ENCODE results near the gene SLC35E2B.
"Not testable (repeated sequence)": the region's sequence is repeated elsewhere in the genome, so short reads cannot be mapped to it uniquely, and the experiment has no call there.

Gene SLC35E2B

DNA sequence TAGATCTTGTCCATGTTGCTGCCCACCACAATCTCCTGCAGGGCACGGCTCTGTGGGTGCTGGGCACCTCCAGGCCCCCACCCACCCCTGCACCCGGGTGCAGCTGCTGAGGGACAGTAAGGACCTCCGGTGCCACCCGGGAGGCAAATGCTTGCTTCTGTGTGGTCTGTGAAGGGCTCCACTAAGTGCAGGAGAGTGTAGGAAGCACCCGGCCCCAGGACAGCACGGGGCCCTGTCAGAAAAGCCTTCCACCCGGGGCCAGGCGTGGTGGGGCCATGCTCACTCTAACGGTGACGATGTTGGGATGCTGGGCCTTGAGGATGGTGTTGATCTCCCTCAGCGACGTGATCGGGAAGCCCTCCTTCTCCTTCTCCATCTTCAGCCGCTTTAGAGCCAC, 55.1 kb downstream of the SLC35E2B start:
- DNase-seq: not testable (repeated sequence)

DNA sequence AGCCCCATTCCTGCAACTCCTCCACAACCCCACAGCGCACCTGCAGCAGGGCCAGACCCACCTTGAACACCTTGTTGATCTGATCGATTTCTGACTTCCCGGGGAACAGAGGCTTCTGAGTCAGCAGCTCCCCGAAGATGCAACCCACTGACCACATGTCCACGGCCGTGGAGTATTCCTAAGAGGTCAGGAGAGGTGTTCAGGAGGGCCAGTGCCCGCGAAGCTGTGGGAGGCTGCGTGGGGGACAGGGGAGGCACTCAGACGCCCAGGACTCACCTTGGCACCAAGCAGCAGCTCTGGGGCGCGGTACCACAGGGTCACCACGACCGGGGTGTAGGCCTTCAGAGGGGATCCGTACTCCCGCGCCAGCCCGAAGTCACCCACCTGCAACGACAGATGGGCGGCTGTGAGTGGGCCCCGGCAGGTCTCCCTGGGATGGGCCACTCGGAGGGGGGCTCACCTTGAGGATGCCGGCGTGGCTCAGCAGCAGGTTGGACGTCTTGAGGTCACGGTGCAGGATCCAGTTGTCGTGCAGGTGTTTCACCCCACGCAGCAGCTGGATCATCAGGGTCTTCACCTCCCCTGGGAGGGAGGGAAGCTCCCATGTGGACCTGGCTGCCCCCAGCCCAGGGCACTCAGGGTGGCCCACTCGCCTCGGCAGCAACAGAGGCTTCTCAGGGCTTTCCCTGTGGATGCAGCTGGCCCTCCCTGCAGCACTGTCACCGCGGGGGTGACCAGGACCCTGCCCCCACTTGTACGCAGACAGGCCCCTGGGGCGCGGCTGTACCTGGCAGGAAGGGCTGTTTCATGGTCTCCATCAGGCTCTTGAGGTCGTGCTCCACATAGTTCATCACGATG, 55.7 kb downstream of the SLC35E2B start:
- DNase-seq: not testable (repeated sequence)

DNA sequence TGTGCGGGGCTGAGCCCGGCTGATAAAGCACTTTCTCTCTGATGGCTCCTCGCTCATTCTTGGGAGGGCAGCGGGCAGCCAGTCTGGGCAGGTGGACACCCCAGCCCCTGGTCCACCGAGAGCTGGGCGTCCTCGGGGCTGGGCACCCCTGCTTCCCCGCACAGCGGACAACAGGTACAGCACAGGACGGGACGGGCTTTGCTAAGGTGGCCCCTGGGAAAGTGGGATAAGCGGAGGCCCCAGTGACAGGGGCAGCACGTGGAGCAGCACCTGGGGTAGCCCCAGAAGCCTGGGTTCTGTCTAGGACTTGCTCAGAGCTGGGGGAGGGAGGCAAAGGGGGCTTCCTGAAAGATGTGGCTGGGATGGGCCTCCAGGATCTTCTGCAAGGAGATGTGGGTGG, 58.0 kb downstream of the SLC35E2B start:
- not testable (repeated sequence) for DNase-seq

DNA sequence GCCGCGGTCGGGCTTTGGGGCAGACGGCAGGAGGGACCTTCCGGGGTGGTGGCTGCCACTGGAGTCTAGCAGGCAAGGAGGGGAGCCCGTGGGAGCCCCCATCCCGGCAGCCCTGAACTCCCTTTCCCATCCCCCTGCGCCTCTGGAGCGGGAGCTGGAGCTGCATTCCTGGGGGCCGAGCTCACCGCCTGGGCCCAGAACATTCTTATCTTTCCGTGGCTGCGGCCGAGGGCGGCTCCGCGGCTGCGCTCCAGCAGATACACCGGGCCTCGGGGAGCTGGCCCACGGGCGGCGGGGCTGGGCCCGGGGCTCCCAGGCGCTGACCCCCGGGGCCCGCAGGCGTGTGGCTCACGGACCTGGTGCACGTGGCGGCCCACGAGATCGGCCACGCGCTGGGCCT, 59.2 kb downstream of the SLC35E2B start:
- DNase-seq: not testable (repeated sequence)

DNA sequence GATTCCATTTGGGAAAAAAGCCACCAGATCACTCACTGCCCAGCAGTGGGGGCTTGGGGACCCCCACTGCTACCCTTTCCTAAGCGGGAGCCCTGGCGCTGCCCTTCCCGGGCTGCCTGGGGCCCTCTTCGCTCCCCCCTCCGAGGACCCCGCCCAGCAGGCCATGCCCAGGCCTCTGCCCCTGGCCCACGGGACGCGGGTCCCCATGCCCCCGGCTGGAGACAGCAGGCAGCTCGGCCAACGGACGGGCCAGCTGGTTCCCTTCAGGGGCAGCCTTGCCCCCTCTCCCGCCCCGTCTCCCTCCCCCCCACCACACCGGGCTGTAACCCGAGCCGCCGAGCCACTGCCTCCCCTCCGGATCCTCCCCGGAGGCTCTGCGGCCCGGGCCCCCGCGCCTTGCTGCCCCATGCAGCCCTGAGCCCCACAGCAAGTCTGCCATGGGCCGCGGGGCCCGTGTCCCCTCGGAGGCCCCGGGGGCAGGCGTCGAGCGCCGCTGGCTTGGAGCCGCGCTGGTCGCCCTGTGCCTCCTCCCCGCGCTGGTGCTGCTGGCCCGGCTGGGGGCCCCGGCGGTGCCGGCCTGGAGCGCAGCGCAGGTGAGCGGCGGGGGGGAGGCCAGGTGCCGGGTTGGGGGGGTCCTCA, 60.7 kb downstream of the SLC35E2B start, which contains the start of gene MMP23B:
Gene MMP23B, plus strand, starts transcription at position 392 of the 639 bp plus-strand sequence. Its CDS starts 46 bp downstream, at position 438.
- no peak for DNase-seq

DNA sequence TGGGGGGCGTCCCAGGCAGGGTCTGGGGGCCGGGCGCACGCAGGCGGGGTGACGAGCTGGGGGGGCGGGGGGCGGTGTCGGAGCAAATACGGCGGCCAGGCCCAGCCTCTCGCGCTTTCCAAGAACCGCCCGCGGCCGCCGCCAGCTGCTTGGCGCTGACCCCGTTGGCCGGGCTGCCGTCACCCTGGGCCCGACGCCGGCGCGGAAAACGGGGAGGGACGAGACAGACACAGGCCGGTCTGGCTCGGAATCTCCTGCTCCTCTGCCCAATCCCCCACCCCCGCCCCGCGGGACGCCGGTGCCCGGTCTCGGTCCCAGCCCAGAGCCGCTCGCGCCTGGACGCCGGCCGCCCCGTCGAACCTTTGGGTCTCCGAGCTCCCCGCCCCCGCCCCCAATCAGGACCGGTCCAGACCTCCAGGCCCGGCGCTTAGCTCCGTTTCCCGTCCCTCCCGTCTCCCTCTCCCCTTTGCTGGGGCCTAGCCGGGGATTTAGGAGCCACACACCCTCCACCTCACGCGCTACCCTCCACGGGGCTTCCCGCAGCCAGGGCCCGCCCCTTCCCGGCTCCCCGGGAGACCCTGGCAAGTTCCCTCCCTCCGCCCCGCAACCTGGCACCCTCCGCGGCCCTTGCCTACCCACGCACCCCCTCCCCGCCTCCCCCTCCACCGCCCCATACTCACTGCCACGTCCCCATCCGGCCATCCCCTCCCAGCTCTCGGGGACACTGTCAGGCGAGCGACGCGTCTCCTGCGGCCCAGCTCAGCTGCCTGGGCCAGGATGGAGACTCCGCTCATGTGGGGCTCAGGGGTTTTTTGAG, 61.4 kb downstream of the SLC35E2B start:
- no peak for DNase-seq

DNA sequence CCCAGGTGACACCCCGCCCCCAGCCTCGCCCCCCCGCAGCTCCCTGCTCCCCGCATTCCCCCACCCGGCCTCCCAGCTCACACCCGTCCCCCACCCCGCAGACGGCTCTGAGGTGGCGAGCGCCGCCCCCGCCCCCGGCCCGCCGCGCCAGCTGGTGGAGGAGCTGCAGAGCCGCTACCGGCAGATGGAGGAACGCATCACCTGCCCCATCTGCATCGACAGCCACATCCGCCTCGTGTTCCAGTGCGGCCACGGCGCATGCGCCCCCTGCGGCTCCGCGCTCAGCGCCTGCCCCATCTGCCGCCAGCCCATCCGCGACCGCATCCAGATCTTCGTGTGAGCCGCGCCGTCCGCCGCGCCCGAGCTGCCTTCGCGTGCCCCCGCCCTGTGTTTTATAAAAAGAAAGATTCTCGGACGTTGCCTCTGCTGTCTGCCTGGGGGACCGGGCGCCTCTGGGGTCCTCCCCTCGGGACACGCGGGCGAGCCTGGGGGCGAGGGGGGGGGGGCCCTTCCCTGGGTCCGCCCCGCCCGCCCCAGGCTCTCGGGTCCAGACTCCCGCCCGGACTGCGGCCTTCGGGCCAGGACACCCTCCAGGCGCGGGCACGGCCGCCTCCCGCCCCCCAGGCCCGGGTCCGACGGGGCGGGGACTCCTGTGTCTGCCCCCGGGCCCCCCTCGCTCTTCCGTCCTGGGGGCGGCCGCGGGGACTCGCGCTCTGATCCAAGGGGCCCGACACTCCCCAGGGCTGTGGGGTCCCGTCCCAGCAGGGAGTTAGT, 62.2 kb downstream of the SLC35E2B start:
- peak; percentile 76 to 86 for DNase-seq

DNA sequence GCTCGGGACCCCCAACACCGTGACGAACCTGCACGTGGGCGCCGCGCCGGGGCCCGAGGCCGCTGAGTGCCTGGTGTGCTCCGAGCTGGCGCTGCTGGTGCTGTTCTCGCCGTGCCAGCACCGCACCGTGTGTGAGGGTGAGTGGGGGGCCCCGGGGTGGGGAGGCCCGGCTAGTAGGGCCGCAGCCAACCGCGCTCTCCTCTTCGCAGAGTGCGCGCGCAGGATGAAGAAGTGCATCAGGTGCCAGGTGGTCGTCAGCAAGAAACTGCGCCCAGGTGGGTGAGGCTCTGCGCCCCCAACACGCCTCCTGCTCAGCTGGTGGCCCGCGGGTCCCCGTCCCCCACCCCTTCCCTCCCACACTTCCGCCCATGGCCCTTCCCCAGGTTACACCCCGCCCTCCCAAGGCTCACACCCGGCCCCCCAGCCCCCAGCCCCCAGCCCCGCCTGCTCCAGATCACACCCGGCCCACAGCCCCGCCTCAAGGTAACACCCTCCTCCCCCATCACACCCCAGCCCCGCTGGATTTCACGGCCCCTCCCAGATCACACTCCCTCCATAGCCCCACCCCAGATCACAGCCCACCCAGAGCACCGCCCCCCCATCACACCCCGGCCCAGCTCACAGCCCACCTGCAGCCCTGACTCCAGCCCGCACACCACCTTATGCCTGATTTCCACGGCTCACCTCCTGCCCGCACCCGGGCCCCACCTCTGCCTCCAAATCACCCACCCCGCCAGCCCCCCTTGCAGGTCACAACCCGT, 63.0 kb downstream of the SLC35E2B start:
- DNase-seq: peak in 1 of 2 donors; percentile 51

DNA sequence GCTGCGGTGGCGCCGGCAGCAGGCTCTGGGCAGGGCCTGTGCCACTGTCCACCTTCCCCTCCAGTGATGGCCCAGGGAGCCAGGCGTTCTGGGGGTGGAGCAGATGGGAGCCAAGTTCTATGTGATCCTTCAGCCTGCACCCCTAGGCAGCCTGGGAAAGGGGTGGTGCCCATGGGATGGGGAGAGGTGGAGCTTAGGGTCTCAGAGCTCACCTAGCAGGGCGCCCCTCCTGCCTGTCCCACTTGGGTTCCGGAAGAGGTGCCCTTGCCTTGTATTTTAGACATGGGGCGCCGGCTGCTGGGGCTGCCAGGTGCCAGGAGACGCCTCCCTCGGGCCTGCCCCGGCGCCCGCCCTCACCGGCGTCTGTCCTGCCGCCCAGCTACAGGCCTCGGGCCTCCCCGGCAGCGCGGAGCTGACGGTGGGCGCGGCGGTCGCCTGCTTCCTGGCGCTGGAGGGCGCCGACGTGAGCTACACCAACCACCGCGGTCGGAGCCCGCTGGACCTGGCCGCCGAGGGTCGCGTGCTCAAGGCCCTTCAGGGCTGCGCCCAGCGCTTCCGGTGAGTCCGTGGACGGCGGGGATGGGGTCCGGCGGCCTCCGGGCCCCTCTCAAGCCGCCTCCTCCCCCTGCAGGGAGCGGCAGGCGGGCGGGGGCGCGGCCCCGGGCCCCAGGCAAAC, 63.7 kb downstream of the SLC35E2B start:
- peak in 1 of 2 donors; percentile 37 for DNase-seq

DNA sequence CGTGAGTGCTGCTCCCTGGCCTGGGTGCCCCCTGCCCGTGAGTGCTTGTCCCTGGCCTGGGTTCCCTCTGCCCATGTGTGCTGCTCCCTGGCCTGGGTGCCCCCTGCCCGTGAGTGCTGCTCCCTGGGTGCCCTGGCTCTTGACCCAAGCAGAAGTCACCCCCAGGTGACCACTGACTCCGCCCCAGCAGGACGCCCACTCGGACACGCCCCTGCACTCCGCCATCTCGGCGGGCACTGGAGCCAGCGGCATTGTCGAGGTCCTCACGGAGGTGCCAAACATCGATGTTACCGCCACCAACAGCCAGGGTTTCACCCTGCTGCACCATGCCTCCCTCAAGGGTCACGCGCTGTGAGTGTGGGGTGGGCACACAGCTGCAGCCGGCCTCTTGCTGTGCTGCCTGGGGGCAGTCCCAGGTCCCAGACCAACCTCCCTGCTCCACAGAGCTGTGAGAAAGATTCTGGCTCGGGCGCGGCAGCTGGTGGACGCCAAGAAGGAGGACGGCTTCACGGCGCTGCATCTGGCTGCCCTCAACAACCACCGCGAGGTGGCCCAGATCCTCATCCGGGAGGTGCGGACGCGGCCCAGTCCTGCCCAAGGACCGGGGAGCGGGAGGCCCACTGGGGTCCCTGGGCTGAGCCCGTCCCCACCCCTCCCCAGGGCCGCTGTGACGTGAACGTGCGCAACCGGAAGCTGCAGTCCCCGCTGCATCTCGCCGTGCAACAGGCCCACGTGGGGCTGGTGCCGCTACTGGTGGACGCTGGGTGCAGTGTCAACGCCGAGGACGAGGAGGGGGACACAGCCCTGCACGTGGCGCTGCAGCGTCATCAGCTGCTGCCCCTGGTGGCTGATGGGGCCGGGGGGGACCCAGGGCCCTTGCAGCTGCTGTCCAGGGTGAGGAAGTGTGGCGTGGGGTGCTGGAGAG, 64.5 kb downstream of the SLC35E2B start:
- no peak for DNase-seq

DNA sequence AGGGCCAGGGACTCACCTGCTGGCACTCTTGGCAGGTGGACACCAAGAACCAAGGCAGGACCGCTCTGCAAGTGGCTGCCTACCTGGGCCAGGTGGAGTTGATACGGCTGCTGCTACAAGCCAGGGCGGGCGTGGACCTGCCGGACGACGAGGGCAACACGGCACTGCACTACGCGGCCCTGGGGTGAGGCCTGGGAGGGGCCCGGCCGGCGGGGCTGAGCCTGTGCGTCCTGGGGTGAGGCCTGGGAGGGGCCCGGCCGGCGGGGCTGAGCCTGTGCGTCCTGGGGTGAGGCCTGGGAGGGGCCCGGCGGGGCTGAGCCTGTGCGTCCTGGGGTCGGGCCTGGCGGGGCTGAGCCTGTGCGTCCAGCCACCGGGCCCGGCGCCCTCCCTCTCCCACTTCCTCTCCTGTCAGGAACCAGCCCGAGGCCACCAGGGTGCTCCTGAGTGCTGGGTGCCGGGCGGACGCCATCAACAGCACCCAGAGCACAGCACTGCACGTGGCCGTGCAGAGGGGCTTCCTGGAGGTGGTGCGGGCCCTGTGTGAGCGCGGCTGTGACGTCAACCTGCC, 65.2 kb downstream of the SLC35E2B start:
- no peak for DNase-seq

DNA sequence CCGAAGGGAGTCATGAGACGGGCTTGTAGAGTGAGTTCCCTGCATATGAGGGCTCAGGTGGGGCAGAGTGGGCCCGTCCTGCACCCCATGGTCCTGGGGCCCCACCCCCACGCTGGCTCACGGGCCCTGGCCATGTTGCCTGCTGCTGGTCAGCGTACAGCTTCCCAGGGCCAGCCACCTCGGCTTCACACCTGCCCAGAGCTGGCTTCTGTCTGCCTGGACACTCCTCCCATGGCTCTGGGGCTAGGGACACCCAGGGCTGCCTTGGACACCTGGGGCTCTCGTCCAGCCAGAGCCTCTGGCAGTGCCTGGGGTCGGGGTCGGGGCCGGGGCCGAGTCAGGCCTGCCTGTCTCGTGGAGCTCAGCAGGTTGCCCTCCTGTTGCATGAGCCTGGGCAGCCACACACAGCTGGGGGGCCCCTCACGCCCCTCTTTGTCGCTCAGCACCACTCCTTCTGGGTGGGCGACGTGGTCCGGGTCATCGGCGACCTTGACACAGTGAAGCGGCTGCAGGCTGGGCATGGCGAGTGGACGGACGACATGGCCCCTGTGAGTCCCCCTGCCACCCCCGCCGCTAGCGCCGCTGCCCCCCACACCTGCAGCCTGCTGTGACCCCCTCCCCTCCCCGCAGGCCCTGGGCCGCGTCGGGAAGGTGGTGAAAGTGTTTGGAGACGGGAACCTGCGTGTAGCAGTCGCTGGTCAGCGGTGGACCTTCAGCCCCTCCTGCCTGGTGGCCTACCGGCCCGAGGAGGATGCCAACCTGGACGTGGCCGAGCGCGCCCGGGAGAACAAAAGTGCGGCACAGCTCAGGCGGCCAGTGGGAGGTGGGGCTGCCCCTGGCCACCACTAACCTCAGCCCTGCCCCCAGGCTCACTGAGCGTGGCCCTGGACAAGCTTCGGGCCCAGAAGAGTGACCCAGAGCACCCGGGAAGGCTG, 66.1 kb downstream of the SLC35E2B start:
- DNase-seq: no peak

DNA sequence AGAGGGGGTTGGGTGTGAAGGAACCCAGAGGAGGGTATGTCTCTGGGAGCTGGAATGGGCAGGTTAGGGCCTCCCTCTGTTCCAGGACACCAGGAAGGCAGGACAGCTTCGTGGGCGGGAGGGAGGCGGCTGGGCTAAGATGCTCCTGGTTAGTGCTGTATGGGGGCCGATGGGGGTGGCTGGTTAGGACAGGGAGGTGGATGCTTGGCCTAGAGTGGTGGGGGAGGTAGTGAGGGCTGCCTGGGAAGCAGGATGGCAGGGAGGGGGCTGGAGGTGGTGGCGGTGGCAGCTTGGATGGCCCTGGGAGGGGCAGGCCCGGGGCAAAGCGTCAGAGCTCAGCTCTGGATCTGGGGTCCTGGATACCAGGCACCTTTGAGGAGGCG, 66.8 kb downstream of the SLC35E2B start:
- no peak for DNase-seq

DNA sequence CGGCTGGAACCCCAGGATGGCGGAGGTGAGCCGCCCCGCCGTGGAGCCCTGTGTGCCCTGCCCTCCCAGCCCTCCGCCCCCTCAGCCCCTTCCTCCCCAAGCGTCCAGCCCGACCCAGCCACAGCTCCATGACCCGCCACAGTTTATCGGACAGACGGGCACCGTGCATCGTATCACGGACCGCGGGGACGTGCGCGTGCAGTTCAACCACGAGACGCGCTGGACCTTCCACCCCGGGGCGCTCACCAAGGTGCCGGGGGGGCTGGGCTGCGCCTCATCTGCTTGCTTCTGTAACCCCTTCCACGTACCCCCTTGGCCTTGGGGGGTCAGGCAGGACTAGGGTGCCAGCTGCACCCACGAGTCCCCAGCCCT, 67.2 kb downstream of the SLC35E2B start:
- DNase-seq: no peak

DNA sequence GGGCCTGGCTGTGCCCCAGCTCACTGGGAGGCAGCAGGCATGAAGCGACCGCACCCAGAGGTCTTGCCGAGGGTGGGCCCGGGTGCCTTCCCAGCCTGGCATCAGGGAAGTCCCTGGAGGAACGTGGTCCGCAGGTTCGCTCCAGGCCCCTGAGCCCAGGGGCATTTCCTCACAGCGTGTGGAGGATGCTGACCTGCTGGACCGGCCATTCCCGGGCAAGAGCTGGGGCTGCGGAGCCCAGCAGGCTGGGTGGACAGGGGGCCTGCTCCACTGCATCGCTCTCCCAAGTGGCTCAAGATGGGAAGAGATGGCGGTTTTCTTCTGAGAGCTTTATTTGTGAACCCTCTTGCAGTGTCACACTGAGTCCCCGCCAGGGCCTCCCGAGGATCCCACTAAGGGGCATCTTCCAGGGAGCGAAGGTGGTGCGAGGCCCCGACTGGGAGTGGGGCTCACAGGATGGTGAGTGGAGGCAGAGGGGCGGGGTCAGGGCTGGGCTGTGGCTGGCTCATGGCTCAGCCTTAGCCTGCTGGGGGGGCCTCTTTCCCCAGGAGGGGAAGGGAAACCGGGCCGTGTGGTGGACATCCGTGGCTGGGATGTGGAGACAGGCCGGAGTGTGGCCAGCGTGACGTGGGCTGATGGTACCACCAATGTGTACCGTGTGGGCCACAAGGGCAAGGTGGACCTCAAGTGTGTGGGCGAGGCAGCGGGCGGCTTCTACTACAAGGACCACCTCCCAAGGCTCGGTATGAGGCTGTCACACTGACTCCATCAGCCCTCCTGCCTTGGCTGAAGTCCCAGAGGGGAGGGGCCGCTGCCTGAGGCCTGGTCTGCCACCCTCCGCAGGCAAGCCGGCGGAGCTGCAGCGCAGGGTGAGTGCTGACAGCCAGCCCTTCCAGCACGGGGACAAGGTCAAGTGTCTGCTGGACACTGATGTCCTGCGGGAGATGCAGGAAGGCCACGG, 67.9 kb downstream of the SLC35E2B start:
- DNase-seq: no peak

DNA sequence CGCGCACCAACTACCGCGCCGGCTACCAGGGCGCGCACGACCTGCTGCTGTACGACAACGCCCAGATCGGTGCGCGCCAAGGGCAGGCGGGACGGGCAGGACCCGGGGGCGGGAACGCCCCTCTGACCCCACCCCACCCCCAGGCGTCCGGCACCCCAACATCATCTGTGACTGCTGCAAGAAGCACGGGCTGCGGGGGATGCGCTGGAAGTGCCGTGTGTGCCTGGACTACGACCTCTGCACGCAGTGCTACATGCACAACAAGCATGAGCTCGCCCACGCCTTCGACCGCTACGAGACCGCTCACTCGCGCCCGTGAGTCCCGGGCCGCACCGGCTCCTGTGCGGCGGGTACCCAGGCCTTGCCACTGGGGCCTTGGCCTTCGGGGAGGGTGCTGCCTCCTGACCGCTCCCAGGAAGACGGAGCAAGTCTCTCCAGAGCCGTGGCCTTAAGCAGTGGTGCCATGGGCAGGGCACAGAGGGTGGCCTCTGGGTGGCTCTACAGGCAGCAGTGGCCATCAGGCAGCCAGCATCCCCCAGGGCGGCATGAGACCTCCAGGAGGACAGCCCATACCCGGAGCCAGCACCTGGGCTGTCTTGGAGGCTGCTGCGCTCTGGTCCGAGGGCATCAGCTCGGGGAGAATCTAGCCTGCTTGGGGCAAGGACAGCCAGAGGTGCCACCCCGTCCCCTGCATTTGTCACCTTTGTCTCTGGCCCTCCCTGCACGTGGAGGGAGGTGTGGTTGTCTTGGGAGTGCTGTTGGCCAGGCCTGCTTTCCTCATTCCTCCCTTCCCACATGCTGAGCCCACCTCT, 68.8 kb downstream of the SLC35E2B start:
- no peak for DNase-seq
